A673 (cell line): ENCODE results near the gene DLG5.

Experiments used
- EZH2 ChIP-seq: fragments of 200-600 bp; sonication (generic); IDR thresholded peaks from 2 replicates; pipeline ENCODE4 v1.6.1; 2017; ENCODE audit warnings: borderline replicate concordance, low read depth, mild to moderate bottlenecking, mixed read lengths, antibody characterized with exemption, low read length; ENCODE audit not compliant: poor library complexity, severe bottlenecking
- TF ChIP-seq, protein P1 (sequence below): fragments of 300-800, 200-600 bp; sonication (generic); conservative IDR thresholded peaks from 2 replicates; pipeline ENCODE4 v1.5.1; 2017; ENCODE audit warnings: low read depth, mild to moderate bottlenecking, antibody characterized with exemption, low read length, moderate library complexity, mixed read lengths

DNA sequence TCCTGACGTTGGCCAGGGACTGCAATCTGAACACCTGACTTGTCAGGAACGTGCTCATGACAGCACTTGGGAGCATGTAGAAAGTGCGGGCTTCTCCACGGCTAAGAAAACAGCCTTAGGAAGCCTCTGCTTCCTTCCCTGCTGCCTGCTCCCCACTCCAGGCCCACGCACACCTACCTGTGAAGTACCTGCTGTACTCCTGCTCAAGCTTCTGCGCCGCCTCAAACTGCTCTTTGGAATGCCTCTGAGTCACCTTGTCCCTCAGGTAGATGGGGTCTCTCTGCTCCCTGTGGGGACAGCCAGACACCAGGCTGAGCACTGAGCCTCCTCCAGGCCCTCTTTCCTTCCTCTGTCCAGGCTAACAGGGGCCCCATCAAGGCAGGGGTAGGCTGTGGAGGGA, 132.7 kb downstream of the DLG5 start:
- TF ChIP-seq, protein P1, sequence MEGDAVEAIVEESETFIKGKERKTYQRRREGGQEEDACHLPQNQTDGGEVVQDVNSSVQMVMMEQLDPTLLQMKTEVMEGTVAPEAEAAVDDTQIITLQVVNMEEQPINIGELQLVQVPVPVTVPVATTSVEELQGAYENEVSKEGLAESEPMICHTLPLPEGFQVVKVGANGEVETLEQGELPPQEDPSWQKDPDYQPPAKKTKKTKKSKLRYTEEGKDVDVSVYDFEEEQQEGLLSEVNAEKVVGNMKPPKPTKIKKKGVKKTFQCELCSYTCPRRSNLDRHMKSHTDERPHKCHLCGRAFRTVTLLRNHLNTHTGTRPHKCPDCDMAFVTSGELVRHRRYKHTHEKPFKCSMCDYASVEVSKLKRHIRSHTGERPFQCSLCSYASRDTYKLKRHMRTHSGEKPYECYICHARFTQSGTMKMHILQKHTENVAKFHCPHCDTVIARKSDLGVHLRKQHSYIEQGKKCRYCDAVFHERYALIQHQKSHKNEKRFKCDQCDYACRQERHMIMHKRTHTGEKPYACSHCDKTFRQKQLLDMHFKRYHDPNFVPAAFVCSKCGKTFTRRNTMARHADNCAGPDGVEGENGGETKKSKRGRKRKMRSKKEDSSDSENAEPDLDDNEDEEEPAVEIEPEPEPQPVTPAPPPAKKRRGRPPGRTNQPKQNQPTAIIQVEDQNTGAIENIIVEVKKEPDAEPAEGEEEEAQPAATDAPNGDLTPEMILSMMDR: no peak
- no peak for TF ChIP-seq EZH2
